ENCODE data around the gene OGFOD1. TPM values are rescaled to one million over a fixed set of nuclear protein-coding genes. Genes with fewer than 3 reads are reported as not detected.

The OGFOD1 gene
- total and polyA plus RNA-seq, 12 donors = 8.9 to 41.0 (median 35.8) TPM

DNA sequence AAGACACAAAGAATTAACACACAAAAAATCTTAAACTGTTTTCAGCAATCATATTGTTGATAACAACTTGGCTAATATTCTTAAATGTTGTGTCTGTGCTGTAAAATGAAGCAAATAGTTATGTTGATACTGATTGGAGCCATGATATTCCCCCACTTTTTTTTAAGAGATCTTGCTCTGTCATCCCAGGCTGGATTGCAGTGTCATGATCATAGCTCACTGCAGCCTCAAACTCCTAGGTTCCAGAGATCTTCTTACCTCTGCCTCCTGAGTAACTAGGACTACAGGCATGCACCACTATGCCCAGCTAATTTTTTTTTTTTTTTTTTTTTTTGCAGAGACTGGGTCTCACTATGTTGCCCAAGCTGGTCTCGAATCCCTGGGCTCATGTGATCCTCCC is 42.5 kb downstream of the OGFOD1 start:
- H3K9me3 ChIP-seq = no peaks in the 10 kb centered on the region
- 97 to 100% methylated on average over 1 of the region's 1 CpG for WGBS, 2 donors
- peaks cover 0 to 85% (median 29%) of the 10 kb centered on the region in 9 donors for H3K36me3 ChIP-seq
- H3K4me1 ChIP-seq = no peaks in the 10 kb centered on the region
- H3K27me3 ChIP-seq = no peaks in the 10 kb centered on the region
- H3K27ac ChIP-seq = no peak overlapping the region
- no peak overlapping the region for H3K4me3 ChIP-seq
- TF ChIP-seq, protein P1, sequence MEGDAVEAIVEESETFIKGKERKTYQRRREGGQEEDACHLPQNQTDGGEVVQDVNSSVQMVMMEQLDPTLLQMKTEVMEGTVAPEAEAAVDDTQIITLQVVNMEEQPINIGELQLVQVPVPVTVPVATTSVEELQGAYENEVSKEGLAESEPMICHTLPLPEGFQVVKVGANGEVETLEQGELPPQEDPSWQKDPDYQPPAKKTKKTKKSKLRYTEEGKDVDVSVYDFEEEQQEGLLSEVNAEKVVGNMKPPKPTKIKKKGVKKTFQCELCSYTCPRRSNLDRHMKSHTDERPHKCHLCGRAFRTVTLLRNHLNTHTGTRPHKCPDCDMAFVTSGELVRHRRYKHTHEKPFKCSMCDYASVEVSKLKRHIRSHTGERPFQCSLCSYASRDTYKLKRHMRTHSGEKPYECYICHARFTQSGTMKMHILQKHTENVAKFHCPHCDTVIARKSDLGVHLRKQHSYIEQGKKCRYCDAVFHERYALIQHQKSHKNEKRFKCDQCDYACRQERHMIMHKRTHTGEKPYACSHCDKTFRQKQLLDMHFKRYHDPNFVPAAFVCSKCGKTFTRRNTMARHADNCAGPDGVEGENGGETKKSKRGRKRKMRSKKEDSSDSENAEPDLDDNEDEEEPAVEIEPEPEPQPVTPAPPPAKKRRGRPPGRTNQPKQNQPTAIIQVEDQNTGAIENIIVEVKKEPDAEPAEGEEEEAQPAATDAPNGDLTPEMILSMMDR (IDR thresholded peaks at IDR 0.05) = no peak
- DNase-seq = no peak
- intact Hi-C loops (cut with DNase I) = no loop called here
- ATAC-seq = no peak

DNA sequence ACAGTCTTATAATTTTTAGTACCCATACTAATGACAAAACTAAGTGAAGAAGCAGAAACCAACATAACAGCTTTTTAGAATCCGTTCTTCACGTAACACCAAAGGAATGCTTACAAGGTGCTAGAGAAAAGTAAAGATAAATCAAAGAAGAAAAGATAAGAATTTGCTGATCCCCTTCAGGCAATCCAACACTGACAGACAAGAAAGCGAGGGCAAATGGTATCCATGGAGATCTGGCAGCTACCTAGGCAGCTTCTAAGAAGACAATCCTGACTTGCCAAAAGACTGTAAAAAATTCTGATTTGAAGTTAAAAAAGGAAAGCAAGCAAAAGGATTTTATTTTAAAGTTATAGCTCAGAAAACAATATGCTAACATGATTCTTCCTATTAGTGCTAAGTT is 53.8 kb downstream of the OGFOD1 start:
- TF ChIP-seq, protein P1 (IDR thresholded peaks at IDR 0.05) = no peak
- no peak for DNase-seq
- Histone ChIP-seq H3K4me3 (no peak overlapping the region), H3K9me3 (no peaks in the 10 kb centered on the region), H3K4me1 (no peaks in the 10 kb centered on the region), H3K36me3 (peaks cover 0 to 100% (median 61%) of the 10 kb centered on the region in 9 donors), H3K27ac (no peak overlapping the region), H3K27me3 (no peaks in the 10 kb centered on the region)
- ATAC-seq = no peak
- 95 to 97% methylated on average over 3 of the region's 3 CpGs for WGBS, 2 donors
- intact Hi-C loops (cut with DNase I) = no loop called here

DNA sequence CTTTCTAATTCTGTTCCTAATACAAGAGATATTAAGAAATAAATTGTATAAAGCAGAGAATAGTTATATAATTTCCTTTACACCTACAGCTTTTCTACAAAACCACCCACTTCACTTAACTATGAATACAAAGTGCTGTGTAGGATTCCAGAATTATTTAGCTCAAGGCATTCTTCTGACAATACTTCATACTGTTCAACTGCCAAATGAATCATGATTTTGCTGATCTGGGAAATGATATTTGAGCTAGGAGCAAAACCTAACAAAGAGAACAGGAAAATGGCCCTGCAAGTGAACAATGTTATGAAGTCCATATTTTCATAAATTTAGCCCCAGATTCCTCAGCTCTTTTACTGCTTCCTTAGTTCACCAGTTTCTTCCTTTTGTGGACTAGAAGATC is 55.6 kb downstream of the OGFOD1 start:
- peak in 2 of 8 donors; percentile 35 to 57 for ATAC-seq
- TF ChIP-seq, protein P1 (IDR thresholded peaks at IDR 0.05) = no peak
- Histone ChIP-seq H3K4me3 (no peak overlapping the region), H3K27me3 (no peaks in the 10 kb centered on the region), H3K9me3 (no peaks in the 10 kb centered on the region), H3K36me3 (peaks cover 0 to 100% (median 48%) of the 10 kb centered on the region in 9 donors), H3K27ac (peak overlapping the region in 3 of 10 donors; percentile 8 to 37 (median 17)), H3K4me1 (peaks cover 0 to 5% (median 0%) of the 10 kb centered on the region in 9 donors)
- intact Hi-C loops (cut with DNase I) = no loop called here
- no peak for DNase-seq

DNA sequence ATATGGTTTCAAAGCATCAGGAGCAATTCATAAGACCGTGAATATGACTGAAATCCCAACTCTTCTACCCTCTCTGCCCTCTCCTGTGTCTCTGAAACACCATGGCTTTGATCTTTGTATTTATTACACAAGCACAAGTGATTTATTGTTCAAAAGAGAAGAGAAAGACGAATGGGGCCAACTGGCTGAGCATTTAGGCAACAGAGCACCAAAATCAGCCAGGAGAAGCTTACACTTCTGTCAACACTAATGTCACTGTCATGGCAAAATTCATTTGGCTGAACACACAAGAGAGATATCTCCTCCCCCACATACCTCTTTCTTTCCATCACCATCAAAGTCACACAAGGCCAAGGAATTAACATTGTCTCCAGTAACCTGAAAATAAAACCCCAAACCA is 59.2 kb downstream of the OGFOD1 start:
- Histone ChIP-seq H3K4me1 (peaks cover 0 to 22% (median 7%) of the 10 kb centered on the region in 9 donors), H3K4me3 (no peak overlapping the region), H3K36me3 (peaks cover 0 to 82% (median 36%) of the 10 kb centered on the region in 9 donors), H3K27me3 (no peaks in the 10 kb centered on the region), H3K27ac (no peak overlapping the region), H3K9me3 (no peaks in the 10 kb centered on the region)
- WGBS, 2 donors = 81 to 93% methylated on average over 2 of the region's 2 CpGs
- intact Hi-C loops (cut with DNase I) = loop anchor here in 5 of 10 donors (5.0 to 10.0 kb wide), 3 partner anchors 84 to 194 kb away; no protein-coding TSS in a partner anchor
- DNase-seq (no peak), ATAC-seq (no peak)
- TF ChIP-seq, protein P1 (IDR thresholded peaks at IDR 0.05) = no peak
